Testis (tissue), 3 donors: ENCODE results near the gene SPATA33. TPM values are rescaled to one million over a fixed set of nuclear protein-coding genes. Genes with fewer than 3 reads are reported as not detected.

Source experiments
- DNase-seq: peaks from one replicate; pipeline ENCODE4 v3.0.0-alpha.2; 2019
- H3K27ac ChIP-seq, 2 donors: fragments of 200-600 bp; sonication (generic); one replicate each; pipeline ENCODE4 v1.5.1; 2019
- H3K27me3 ChIP-seq: fragments of 200-600 bp; sonication (generic); one replicate; pipeline ENCODE4 v1.5.1; 2019
- H3K36me3 ChIP-seq: fragments of 200-600 bp; sonication (generic); one replicate; pipeline ENCODE4 v1.5.1; 2017; ENCODE audit warnings: low read depth; ENCODE audit errors: missing control alignments
- H3K4me1 ChIP-seq: fragments of 200-600 bp; sonication (generic); one replicate; pipeline ENCODE4 v1.5.1; 2019
- H3K4me3 ChIP-seq, 2 donors: fragments of 200-600 bp; sonication (generic); one replicate each; pipeline ENCODE4 v1.5.1; 2017 to 2019
- H3K9me3 ChIP-seq: fragments of 200-600 bp; sonication (generic); one replicate; pipeline ENCODE4 v1.5.1; 2017
- POLR2A ChIP-seq: fragments of 450-650 bp; IDR thresholded peaks from one replicate; pipeline ENCODE4 v1.6.1; 2017; ENCODE audit warnings: antibody characterized with exemption, mild to moderate bottlenecking, moderate library complexity
- WGBS, 2 donors: methylation state at CpG; one replicate each; pipeline ENCODE4 v1.1.5; 2018; 5-methylcytosine and 5-hydroxymethylcytosine counted together
- intact Hi-C: fragments of 100-400 bp; cut with DNase I; formaldehyde crosslinking; loops from one replicate; pipeline ENCODE4 v1.15.1; 2023; ENCODE audit warnings: low total_unique reads
- polyA plus RNA-seq: library from polyadenylated mRNA; stranded (reverse); fragments of 350-450 nt; fragmentation: Illumina TruSeq; extraction: RNeasy Lipid Tissue Mini Kit (QIAGEN cat#74804); gene quantifications from one replicate; pipeline ENCODE4 v1.2.3, GENCODE V29; 2014; ENCODE audit warnings: low read depth, low replicate concordance; ENCODE audit not compliant: insufficient read depth
- total RNA-seq, 2 donors: library from RNA; depleted of rRNA; stranded (reverse); fragments of >200 nt; gene quantifications; one replicate each; pipeline ENCODE4 v1.2.3, GENCODE V29; 2016
- TF ChIP-seq, protein P1 (sequence below), 3 experiments: fragments of 450-650 bp in 2 of 3; fragments of 200-600 bp in 1 of 3; sonication (generic) in 1 of 3; IDR thresholded peaks; one replicate each; pipeline ENCODE4 v1.5.1; 2016 to 2019; ENCODE audit warnings: antibody characterized with exemption in 3 of 3, mild to moderate bottlenecking in 2 of 3, moderate library complexity in 1 of 3

Gene SPATA33
- total and polyA plus RNA-seq, 3 donors from 2014 or later: 45.8 to 201 (median 85.0) TPM

DNA sequence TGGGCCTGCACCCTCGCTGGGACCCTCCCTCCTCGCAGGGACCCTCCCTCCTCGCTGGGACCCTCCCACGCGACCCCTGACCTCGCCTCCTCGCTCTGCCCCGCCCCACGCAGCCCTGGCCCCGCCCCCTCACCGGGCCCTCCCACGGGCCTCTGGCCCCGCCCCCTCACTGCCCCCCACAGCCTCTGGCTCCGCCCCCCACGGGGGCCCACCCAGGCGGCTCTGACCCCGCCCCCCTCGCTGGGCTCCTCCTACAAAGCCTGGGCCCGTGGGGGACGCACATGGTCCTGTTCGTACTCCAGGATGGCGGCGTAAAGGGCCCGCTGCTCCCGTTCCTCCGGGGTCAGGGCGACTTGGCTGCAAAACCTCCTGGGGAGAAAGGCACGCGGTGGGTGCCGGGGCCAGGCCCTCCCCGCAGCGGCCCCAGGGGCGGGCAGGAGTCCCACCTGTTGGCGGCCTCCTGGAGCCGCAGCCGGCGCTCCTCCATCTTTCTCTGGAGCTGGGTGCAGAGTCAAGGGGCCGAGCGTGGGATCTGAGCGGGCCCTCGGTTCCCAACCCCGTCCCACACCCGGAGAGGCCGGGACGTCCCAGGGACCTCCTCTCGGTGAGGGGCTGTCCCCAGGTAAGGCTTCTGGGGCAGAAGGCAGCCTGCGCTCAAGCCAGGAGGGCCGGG, 54.1 kb downstream of the SPATA33 start:
- intact Hi-C loops: no loop called here
- H3K9me3 ChIP-seq: no peaks in the 10 kb centered on the region
- peak; percentile 69 for DNase-seq
- no peaks in the 10 kb centered on the region for H3K27me3 ChIP-seq
- WGBS, 2 donors: 6 to 19% methylated on average over 11 to 34 of the region's 48 CpGs
- H3K36me3 ChIP-seq: no peaks in the 10 kb centered on the region
- peak overlapping the region; percentile 20 to 37 for H3K4me3 ChIP-seq
- no peaks in the 10 kb centered on the region for H3K4me1 ChIP-seq
- no peak for TF ChIP-seq POLR2A
- TF ChIP-seq, protein P1, sequence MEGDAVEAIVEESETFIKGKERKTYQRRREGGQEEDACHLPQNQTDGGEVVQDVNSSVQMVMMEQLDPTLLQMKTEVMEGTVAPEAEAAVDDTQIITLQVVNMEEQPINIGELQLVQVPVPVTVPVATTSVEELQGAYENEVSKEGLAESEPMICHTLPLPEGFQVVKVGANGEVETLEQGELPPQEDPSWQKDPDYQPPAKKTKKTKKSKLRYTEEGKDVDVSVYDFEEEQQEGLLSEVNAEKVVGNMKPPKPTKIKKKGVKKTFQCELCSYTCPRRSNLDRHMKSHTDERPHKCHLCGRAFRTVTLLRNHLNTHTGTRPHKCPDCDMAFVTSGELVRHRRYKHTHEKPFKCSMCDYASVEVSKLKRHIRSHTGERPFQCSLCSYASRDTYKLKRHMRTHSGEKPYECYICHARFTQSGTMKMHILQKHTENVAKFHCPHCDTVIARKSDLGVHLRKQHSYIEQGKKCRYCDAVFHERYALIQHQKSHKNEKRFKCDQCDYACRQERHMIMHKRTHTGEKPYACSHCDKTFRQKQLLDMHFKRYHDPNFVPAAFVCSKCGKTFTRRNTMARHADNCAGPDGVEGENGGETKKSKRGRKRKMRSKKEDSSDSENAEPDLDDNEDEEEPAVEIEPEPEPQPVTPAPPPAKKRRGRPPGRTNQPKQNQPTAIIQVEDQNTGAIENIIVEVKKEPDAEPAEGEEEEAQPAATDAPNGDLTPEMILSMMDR (IDR thresholded peaks at IDR 0.05): no peak
- H3K27ac ChIP-seq: no peak overlapping the region

DNA sequence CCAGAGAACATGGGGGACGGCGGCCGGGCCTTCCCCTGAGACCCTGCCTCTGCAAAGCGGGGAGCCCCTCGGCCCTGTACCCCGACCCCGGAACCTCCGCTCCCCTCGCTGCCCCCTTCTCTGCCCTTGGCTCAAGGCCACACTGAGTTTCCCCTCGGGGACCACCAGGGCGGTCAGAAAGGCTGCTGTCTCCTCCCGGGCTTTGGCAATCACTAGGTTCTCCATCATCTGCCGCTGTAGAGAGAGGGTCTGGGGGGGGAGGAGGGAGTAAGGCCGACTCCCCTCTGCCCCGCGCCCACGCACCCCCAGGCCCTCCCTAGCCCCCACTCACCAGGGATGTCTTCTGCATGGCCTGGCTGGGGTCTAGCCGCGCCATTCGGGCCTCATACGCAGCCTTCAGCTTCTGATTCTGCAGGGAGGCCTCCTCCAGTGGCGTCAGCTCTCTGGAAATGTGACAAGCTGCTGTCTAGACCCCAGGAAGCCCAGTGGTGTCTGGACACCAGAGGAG, 54.7 kb downstream of the SPATA33 start:
- no peaks in the 10 kb centered on the region for H3K27me3 ChIP-seq
- no peak overlapping the region for H3K27ac ChIP-seq
- no peaks in the 10 kb centered on the region for H3K36me3 ChIP-seq
- WGBS, 2 donors: 29 to 56% methylated on average over 5 to 22 of the region's 22 CpGs
- intact Hi-C loops: no loop called here
- no peaks in the 10 kb centered on the region for H3K9me3 ChIP-seq
- DNase-seq: no peak
- H3K4me1 ChIP-seq: no peaks in the 10 kb centered on the region
- peak overlapping the region in 1 of 2 donors; percentile 20 for H3K4me3 ChIP-seq
- TF ChIP-seq POLR2A: no peak
- TF ChIP-seq, protein P1 (IDR thresholded peaks at IDR 0.05): no peak

DNA sequence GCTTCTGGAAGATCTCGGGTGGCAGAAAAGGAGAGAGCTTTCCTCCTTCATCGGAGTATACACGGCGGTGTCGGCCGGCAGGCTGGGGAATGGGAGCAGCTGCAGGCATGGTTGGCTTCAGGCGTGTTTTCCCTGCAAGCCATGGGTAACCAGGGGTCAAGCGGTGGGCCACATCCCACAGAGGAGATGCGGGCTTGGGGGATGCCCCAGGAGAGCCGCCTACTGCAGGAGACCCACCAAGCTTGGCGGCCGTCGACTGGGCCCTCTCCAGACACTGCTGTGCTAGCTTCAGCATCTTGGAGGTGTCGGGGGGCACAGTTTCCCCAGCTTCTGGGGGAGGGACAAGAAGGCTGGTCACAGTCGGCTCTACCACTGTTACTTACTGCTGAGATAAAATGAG, 58.9 kb downstream of the SPATA33 start:
- WGBS, 2 donors: 92 to 93% methylated on average over 13 to 15 of the region's 15 CpGs
- no peaks in the 10 kb centered on the region for H3K36me3 ChIP-seq
- DNase-seq: no peak
- H3K27me3 ChIP-seq: no peaks in the 10 kb centered on the region
- no peak overlapping the region for H3K27ac ChIP-seq
- H3K9me3 ChIP-seq: no peaks in the 10 kb centered on the region
- intact Hi-C loops: no loop called here
- H3K4me1 ChIP-seq: peaks cover 5% of the 10 kb centered on the region
- no peak for TF ChIP-seq POLR2A
- TF ChIP-seq, protein P1 (IDR thresholded peaks at IDR 0.05): no peak
- H3K4me3 ChIP-seq: no peak overlapping the region

DNA sequence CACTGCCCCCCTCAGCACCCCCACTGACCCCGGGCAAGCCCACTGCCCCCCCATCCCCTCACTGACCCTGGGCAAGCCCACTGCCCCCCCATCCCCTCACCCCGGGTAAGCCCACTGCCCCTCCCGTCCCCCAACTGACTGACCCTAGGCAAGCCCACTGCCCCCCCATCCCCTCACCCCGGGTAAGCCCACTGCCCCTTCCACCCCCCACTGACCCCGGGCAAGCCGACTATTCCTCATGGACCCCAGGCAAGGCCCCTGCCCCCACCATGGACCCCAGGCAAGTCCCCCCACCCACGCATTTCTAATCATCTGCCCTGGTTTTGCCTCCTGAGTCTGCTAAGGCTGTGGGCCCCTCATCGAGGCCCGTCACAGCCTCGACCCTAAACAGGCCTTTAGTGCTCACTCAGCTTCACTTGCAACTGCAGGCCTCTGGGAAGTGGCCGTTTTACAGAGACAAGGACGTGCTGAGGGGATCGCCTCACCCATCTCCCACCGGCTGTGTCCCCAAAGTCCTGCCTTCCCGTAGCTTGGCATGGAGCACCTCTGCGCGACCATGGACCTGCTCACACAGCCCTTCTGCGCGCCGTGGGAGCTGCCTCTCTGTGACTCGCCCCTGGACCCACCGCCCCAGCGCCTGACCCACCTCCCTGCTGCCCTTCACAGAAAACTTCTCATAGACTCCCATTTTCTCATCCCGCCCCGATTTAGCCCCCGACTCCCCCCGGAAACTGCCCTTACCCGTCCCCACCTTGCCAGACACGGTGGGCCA, 59.5 kb downstream of the SPATA33 start:
- no peak for DNase-seq
- no peaks in the 10 kb centered on the region for H3K27me3 ChIP-seq
- no peaks in the 10 kb centered on the region for H3K9me3 ChIP-seq
- no peak overlapping the region for H3K4me3 ChIP-seq
- 91 to 93% methylated on average over 20 to 28 of the region's 29 CpGs for WGBS, 2 donors
- intact Hi-C loops: no loop called here
- TF ChIP-seq, protein P1 (IDR thresholded peaks at IDR 0.05): no peak
- TF ChIP-seq POLR2A: no peak
- peaks cover 5% of the 10 kb centered on the region for H3K4me1 ChIP-seq
- no peaks in the 10 kb centered on the region for H3K36me3 ChIP-seq
- H3K27ac ChIP-seq: no peak overlapping the region
